ENCODE results near the gene PPP1R9A.
"Not testable (repeated sequence)": the region's sequence is repeated elsewhere in the genome, so short reads cannot be mapped to it uniquely, and the experiment has no call there.

Gene PPP1R9A

DNA sequence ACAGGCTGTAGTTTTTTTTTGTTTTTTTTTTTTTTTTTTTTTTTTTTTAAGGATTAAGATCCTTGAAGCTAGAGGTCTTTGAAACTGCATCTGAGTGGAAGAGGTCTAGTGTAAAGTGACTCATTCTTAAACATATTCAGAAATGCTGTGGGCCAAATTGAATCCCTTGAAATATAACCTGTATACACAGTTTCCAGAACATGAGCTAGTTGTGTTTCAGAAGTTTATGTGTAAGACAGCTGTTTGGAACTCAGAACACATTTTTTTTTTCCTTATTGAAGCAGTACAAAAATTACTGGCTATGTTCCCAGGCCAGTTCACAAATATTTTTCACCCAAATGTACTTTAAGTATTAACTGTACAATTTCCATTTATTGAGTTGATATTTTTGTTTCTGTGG lies 67.9 kb downstream of the PPP1R9A start:
- DNase-seq (ENCODE audit: low read depth in 2 of 2): no peak

DNA sequence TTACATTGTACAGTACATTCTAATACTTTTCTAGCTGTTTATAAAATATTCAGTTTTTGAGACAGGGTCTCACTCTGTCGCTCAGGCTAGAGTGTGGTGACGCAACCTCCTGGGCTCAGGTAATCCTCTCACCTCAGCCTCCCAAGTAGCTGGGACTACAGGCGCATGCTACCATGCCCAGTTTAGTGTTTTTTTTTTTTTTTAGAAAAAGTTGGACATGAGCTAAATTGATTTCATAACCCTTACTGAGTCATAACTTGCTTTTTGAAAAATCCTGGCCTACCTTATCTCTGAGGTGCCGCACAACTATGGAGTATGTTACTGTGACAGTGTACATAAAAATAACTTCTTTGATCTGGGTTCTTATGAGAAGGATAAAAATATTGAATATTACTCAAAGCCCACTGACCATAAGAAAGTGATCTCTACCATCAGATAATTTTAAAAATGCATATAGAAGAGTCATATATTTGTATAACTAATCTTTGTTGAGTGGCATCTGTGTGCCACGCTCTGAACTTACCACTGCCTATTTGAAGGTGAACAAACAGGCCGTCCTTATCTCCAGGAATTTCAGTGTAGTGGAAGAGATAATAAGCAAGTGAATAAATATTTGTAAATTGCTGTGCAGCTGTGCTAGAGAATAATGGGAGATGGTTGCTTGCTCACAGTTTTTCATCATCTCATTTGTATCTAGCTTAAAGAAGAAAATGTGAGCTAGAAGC lies 73.2 kb downstream of the PPP1R9A start:
- no peak for DNase-seq (ENCODE audit: low read depth in 2 of 2)

DNA sequence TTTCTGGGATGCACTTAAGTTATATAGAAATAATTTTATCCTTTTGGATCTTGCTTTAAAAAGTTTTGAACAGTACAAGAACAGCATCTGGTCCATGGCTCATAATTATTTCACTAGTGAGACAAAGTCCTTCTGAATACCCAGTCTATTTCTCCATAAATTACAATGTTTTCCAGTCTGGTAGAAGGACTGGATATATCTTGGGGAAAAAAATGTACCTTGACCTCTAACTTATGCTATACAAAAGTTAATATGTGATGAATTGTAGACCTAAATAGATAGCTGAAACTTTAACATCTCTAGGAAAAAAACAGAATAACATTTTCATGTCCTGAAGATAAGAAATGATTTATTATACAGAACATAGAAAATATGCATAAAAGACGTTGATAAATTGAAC lies 88.5 kb downstream of the PPP1R9A start:
- DNase-seq (ENCODE audit: low read depth in 2 of 2): no peak

DNA sequence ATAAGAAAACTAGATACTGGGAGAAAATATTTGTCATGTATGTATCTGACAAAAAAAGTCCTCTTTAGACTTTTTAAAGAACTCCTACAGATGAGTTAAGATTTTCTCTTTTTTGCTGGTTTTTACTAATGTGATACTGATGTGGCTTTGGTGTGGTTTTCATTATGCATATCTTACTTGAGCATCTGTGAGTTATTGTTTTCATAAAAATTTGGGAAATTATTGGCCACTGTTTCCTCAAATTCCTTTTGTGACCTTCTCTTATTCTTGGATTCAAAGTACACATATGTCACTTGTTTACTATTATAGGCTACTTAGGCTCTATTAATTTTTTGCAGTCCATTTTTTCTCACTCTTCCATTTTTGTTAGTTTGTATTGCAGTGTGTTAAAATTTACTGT lies 89.0 kb downstream of the PPP1R9A start:
- DNase-seq (ENCODE audit: low read depth in 2 of 2): no peak

DNA sequence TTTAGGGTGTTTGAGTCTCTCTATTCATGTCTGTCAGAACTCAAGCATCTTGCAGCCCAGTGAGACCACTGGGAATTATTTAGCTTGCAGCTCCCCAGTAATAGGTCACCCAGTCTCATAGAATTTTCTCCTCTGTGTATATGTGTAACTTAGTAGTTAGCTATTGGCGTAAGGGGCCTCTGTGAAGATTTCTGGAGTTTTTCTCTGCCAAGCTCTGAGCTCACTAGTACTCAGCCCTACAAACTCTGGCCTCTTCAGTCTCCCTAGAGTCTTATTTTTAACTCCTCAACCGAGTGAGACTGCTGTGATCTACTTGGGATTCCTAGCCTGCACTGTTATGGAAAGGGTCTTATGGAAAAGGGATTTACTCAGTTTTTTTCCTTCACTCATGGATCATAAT lies 90.2 kb downstream of the PPP1R9A start:
- DNase-seq (ENCODE audit: low read depth in 2 of 2): no peak

DNA sequence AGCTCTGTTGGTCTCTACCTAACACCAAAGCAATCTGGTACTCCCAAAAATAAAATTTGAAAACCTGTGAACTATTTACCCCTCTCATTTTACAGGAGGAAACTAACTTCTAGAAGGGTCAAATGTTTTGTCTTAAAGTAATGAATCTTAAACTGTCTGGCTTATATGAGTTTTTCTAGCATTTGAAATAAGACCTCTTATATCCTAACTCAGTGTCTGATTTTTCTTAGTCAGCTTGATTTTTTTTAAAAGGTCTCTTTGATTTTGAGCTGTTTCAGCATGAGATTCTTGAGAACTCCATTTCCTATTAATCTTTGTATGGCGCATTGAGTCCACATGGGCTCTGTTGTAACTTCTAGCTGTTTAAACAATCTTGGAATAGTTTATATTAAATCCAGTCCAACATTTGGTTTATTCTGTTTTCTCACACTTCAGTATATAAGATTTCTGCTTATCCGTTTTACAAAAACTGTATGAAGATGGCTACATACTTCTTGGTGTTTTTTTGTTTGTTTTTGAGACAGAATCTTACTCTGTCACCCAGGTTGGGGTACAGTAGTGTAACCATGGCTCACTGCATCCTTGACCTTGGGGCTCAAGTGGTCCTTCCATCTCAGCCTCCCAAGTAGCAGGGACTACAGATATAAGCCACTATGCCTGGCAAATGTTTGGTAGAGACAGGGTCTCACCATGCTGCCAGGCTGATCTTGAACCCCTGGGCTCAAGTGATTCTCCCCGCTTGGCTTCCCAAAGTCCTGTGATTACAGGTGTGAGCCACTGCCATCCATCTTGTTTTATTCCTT lies 91.1 kb downstream of the PPP1R9A start:
- DNase-seq (ENCODE audit: low read depth in 2 of 2): no peak

DNA sequence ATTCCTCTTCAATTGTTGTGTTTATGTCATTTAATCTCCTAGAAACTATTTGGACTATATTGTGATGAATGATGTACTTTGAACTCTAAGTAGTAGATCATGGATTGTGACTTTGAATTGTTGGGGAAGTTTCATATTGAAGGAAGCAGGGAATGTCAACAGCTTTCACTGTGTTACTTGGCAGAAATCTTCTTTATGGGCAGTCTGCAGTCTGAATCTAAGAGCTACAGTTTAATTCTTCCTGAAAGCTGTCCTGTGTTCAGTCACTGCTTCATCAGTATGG lies 91.6 kb downstream of the PPP1R9A start:
- DNase-seq (ENCODE audit: low read depth in 2 of 2): no peak

DNA sequence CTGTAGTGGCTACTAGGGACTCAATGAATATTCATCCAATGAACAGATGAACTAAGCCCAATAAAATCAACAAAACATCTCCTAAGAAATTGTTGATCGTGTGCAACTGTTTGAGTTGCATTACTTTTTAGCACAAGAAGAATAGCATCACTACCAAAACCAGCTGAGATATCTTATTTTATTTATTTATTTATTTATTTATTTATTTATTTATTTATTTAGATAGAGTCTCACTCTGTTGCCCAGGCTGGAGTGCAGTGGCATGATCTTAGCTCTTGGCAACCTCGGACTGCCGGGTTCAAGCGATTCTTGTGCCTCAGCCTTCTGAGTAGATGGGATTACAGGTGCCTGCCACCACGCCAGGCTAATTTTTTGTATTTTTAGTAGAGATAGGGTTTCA lies 92.2 kb downstream of the PPP1R9A start:
- not testable (repeated sequence) for DNase-seq (ENCODE audit: low read depth in 2 of 2)

DNA sequence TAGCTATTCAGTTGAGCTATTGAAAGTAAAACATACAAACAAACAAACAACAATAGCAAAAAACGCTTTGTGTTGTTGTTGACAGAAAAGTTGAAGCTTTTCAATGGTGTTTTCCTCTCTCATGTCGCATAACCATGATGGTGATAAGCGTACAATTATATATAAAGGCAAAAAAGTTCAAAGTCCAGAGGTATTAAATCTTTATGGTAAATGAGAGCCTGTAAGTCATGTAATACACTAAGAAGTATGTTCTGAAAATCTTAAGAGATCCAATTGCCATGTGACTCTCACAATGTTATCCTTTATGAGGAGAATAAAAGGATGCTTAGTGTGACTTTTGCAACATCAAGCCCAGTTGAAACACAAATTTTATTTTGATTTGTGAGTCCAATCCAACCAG lies 93.9 kb downstream of the PPP1R9A start:
- DNase-seq (ENCODE audit: low read depth in 2 of 2): no peak

DNA sequence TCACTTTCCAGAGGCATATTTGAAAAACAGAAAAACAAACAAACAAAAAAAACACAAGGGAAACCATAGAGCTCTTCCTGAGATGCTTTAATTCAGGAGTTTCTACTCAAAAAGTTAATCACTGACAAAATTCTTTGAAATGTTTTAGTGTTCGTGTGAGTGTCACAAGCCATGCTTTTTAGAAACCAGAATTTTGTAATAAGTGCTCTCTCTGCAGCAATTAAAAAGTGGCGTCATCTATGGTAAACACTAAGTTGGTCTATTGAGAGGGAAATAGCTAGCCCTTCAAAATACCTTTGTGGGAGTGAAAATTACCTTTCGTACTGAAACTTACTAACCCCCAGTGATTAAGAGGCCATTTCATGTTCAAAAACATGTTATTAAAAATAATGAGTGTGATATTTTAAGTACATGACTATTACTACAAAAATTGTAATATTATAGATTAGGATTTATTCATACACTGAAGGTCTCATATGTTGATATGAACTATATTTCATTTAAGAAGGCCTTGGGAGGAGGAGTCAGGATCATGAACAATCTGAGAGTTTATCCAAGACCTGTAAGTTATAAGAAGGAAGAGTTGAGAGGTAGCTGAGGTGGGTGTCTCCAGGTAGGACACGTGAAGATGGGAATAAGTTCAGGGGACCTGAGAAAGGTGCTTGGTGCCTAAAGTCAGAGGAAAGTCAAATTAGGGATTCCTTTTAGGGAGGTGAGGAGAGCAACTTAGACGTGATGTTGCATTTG lies 94.6 kb downstream of the PPP1R9A start:
- DNase-seq (ENCODE audit: low read depth in 2 of 2): no peak

DNA sequence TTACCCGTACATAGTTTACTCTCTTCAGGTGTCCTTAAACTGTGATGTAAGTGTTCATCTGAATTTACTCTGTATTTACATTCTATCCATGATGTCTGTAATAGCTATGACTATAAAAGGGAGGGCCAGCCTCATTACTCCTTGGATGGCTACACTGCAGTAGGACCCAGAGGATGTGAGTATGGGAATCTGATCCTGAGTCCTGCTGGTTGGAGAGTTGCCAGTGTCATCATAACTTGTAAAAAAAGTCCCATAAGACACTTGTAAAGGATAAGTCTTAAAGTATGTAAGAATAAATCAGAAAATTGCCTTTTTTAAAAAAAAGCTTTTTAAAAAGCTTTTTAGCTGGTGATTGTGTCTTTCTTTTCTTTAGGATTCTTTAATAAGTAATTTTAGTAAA lies 95.4 kb downstream of the PPP1R9A start:
- DNase-seq (ENCODE audit: low read depth in 2 of 2): no peak

DNA sequence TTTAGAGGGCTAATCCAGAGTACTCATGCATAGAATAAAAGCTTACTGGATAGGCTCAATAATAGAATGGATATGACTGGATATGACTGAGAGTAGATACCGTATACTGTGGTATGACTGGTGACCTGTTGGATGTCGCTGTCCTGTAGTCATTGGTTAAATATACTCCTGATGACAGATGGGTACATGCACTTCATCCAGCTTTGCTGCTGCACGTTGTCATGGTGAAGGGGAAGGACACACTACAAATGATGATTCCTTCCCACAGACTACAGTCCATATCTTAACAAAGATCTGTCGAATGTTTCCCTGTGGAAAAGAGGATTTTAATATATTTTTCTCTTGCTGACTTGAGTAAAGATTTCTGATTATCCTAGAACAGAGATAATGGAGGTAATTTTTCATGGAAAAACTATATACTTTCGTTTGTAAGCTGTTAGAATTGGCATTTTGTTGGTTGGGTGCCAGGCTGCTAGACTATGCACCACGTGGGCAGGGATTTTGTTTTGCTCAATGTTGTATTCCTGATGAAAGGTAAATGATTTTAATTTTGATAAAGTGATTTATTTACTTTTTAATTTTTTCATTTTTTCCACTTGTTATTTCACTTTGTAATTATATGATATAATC lies 97.3 kb downstream of the PPP1R9A start:
- no peak for DNase-seq (ENCODE audit: low read depth in 2 of 2)

DNA sequence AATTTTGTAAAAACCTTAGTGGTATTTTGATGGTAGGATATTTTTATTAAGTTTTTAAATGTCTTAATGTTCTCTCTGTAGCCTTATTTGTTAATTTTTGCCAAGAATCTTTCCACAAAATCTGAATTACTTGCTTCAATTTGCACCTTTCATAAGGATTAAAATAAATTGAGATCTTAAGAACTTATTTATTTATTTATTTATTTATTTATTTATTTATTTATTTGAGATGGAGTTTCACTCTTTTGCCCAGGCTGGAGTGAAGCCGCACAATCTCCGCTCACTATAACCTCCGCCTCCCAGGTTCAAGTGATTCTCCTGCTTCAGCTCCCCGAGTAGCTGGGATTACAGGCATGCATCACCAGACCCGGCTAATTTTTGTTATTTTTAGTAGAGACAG lies 98.6 kb downstream of the PPP1R9A start:
- DNase-seq (ENCODE audit: low read depth in 2 of 2): no peak

DNA sequence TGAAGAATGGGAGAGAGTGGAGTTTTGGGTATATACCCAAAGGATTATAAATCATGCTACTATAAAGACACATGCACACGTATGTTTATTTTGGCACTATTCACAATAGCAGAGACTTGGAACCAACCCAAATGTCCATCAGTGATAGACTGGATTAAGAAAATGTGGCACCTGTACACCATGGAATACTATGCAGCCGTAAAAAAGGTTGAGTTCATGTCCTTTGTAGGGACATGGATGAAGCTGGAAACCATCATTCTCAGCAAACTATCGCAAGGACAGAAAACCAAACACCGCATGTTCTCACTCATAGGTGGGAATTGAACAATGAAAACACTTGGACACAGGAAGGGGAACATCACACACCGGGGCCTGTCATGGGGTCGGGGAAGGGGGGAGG lies 101.4 kb downstream of the PPP1R9A start:
- not testable (repeated sequence) for DNase-seq (ENCODE audit: low read depth in 2 of 2)

DNA sequence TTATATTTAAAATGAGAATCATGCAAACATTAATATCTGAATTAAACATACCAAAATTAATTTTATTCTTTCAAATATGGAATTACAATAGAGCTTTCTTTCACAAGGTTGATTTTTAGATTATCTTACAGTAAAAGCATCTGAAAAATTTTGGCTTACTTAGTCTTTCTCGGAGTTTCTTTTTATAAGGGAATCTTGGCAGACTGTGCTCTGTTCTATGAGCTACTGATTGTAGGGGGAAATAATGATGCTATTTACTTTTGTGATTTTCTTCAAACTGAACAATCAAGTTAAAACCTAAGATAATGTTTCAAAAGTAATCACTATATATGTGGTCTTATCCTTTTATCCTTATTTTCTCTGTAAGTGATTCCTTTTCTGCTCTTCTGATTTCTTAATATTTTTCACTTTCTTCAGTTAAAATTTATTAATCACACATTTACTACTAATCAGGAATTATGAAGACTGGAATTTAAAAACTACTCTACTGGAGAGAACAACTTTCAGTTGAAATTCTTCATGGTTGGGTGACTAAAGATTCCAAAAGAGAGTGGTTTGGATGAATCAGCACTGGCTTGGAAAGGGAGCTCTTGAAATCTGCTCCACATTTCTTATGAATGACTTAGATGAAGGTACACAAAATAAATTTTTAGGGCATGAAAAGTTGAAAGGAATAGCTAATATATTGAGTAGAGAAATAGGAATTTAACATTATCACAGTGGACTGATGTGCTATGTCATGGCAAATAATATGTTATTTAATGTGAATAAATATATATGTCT lies 103.9 kb downstream of the PPP1R9A start:
- DNase-seq (ENCODE audit: low read depth in 2 of 2): no peak

DNA sequence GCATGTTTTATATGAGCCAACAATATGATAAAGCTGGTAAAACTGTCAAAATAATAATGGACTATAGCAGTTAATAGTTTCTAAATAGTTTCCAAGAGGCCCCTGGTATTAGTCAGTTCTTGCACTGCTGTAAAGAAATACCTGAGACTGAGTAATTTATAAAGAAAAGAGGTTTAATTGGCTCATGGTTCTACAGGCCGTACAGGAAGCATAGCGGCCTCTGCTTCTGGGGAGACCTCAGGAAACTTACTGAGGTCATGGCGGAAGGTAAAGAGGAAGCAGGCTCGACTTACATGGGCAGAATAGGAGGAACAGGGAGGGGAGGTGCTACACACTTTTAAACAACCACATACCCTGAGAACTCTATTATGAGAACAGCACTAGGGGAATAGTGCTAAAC lies 104.6 kb downstream of the PPP1R9A start:
- no peak for DNase-seq (ENCODE audit: low read depth in 2 of 2)

DNA sequence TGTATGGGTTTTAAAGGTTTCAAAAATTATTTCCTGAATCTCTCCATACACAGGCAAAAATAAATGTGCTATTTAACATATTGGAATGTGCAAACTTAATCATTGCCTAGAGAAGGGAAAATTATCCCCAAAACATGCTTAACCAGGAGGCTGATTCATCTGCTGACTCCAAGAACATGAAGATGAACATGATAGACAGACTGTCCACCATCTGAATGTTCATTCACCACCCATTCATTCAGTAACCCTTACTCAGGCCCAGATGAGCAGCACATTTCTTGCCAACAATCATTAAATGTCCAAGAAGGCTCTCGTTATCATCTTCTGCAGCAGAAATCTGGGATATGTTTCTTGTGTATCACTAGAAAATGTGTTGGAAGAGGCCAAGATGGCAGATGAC lies 110.6 kb downstream of the PPP1R9A start:
- no peak for DNase-seq (ENCODE audit: low read depth in 2 of 2)

DNA sequence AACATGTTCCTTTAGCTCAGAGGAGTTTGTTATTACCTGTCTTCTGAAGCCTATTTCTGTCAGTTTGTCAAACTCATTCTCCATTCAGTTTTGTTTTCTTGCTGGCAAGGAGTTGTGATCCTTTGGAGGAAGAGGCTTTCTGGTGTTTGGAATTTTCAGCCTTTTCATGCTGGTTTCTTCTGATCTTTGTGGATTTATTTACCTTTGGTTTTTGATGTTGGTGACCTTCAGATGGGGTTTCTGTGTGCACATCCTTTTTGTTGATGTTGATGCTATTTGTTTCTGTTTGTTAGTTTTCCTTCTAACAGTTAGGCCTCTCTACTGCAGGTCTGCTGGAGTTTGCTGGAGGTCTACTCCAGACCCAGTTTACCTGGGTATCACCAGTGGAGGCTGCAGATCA lies 118.6 kb downstream of the PPP1R9A start:
- no peak for DNase-seq (ENCODE audit: low read depth in 2 of 2)

DNA sequence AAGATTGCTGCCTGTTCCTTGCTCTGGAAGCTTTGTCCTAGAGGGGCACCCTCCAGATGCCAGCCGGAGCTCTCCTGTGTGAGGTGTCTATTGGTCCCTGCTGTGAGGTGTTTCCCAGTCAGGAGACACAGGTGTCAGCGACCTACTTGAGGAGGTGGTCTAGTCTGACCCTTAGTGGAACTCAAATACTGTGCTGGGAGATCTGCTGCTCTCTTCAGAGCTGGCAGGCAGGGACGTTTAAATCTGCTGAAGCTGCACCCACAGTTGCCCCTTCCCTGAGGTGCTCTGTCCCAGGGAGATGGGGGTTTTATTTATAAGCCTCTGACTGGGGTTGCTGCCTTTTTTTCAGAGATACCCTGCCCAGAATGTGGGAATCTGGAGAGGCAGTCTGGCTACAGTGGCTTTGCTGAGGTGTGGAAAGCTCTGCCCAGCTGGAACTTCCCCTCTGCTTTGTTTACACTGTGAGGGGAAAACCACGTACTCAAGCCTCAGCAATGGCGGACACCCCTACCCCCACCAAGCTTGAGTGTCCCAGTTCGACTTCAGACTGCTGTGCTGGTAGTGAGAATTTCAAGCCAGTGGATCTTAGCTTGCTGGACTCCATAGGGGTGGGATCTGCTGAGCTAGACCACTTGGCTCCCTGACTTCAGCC lies 119.2 kb downstream of the PPP1R9A start:
- DNase-seq (ENCODE audit: low read depth in 2 of 2): no peak

DNA sequence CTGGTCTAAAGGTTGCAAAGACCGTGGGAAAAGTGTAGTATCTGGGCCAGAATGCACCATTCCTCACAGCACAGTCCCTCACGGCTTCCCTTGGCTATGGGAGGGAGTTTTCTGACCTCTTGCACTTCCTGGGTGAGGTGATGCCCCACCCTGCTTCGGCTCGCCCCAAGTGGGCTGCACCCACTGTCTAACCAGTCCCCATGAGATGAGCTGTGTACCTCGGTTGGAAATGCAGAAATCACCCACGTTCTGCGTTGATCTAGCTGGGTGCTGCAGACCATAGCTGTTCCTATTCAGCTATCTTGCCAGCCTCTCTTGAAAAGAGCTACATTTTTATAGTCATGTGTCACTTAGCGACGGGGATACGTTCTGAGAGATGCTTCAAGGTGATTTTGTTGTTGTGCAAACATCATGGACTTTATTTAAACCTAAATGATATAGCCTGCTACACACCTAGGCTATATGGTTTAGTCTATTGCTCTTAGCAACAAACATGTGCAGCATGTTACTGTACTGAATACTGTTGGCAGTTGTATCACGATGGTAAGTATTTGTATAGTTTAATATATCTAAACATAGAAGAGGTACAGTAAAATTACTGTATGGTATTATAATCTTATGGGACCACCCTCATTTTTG lies 120.0 kb downstream of the PPP1R9A start:
- DNase-seq (ENCODE audit: low read depth in 2 of 2): no peak

DNA sequence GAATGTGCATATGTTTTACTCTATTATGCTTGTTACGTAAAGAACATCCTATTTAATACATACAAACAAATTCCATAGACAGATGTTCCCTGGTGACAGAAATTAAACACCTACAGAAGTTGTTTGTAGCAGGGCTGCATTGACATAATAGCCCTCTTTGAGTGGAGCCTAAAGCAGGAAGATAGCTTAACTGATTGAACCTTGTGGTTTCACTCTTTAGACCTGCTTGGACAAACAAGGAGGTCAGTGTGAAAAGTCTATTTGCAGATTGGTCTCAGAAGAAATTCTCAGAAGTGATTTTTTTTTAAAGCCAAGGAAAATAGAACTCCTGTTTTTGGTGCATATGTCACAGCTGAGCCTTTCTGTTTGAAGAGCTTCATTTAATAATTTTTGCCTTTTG lies 121.3 kb downstream of the PPP1R9A start:
- no peak for DNase-seq (ENCODE audit: low read depth in 2 of 2)
